ENCODE results near the gene COA5.

Gene COA5

GRCh38 chr2:98583276-98583675, 25.0 kb downstream of the COA5 start:
- DNase-seq (ENCODE audit: low read depth in 2 of 2) = no peak
- no peak overlapping the region for H3K4me3 ChIP-seq (replicated peaks in 1 of 2; ENCODE audit: low read depth in 2 of 2, low read length in 2 of 2)
- no peak for TF ChIP-seq CTCF (IDR thresholded peaks at IDR 0.05; ENCODE audit: low read depth, low read length)

- TF ChIP-seq CTCF (IDR thresholded peaks at IDR 0.05; ENCODE audit: low read depth, low read length) = no peak
- H3K4me3 ChIP-seq (replicated peaks in 1 of 2; ENCODE audit: low read depth in 2 of 2, low read length in 2 of 2) = no peak overlapping the region
- no peak for DNase-seq (ENCODE audit: low read depth in 2 of 2)
These were observed 25.8 kb downstream of the COA5 start for GRCh38 chr2:98582523-98582922.

GRCh38 chr2:98580656-98581284, 27.5 kb downstream of the COA5 start:
- TF ChIP-seq CTCF (IDR thresholded peaks at IDR 0.05; ENCODE audit: low read depth, low read length) = no peak
- DNase-seq (ENCODE audit: low read depth in 2 of 2) = no peak
- H3K4me3 ChIP-seq (replicated peaks in 1 of 2; ENCODE audit: low read depth in 2 of 2, low read length in 2 of 2) = no peak overlapping the region

- no peak overlapping the region for H3K4me3 ChIP-seq (replicated peaks in 1 of 2; ENCODE audit: low read depth in 2 of 2, low read length in 2 of 2)
- DNase-seq (ENCODE audit: low read depth in 2 of 2) = no peak
- no peak for TF ChIP-seq CTCF (IDR thresholded peaks at IDR 0.05; ENCODE audit: low read depth, low read length)
These were observed 28.4 kb downstream of the COA5 start for GRCh38 chr2:98579926-98580325.

GRCh38 chr2:98578231-98578630, 30.1 kb downstream of the COA5 start:
- no peak for TF ChIP-seq CTCF (IDR thresholded peaks at IDR 0.05; ENCODE audit: low read depth, low read length)
- no peak for DNase-seq (ENCODE audit: low read depth in 2 of 2)
- H3K4me3 ChIP-seq (replicated peaks in 1 of 2; ENCODE audit: low read depth in 2 of 2, low read length in 2 of 2) = no peak overlapping the region

GRCh38 chr2:98577313-98577712, 31.0 kb downstream of the COA5 start:
- TF ChIP-seq CTCF (IDR thresholded peaks at IDR 0.05; ENCODE audit: low read depth, low read length) = peak; percentile 21
- no peak overlapping the region for H3K4me3 ChIP-seq (replicated peaks in 1 of 2; ENCODE audit: low read depth in 2 of 2, low read length in 2 of 2)

More at GRCh38 chr2:98577313-98577712, 31.0 kb downstream of the COA5 start:
- no peak for DNase-seq (ENCODE audit: low read depth in 2 of 2)
